NCI-H128 (cell line): Measurements from ENCODE around the gene HEMGN.

Experiments used
- DNase-seq: peaks from one replicate; lab custom pipeline; 2025; ENCODE audit not compliant: unreplicated experiment; lab: John Stamatoyannopoulos, UW

Gene HEMGN

GRCh38 chr9:97900738-97901565 lies 37.0 kb downstream of the HEMGN start:
- DNase-seq: no peak

GRCh38 chr9:97900103-97900737 lies 37.8 kb downstream of the HEMGN start:
- DNase-seq: no peak

DNA sequence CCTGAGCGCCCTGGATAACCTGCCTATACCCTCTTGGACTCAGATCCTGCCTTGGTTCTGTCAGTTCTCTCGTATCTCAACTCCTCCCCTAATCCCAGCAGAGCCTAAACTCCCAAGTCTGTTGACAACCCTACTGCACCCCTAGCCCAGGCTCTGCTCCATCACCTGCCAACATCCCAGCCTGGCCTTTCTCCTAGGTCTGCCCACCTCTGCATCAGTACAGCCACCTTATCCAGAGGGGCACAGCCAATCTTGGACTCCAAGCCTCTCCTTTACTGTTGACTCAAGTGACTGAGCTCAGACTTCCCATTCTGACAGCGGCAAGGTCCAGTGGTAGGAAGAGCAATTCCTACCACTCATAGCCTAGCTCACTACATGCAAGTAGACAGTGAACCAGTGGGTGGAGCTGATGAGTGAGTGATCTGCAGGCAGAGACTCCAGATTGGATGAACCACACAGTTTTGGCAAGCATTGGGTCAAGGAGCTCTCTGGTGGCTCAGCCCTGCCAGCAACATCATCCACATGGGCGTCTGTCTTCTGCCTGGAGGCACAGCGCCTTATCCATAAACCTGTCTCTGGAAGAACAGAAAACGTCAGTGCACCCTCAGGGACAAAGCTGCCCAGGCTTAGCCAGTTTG lies 42.2 kb downstream of the HEMGN start:
- DNase-seq: no peak

DNA sequence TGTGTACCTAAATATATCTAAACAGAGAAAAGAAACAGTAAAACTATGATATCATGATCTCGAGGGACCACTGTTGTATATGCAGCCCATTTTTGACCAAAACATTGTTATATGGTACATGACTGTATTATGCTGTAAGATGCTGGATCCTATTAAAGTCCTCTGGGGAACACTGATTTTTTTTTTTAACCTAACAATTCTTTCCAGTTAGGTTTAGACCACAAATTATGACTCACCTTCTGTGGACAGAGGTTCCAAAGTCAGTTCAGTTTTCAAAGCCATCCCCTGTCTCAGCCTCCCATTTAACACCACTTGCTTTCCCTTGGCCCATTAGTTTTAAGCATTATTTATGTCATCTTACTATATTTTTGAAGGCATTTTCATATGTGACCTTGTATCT lies 42.8 kb downstream of the HEMGN start:
- no peak for DNase-seq

DNA sequence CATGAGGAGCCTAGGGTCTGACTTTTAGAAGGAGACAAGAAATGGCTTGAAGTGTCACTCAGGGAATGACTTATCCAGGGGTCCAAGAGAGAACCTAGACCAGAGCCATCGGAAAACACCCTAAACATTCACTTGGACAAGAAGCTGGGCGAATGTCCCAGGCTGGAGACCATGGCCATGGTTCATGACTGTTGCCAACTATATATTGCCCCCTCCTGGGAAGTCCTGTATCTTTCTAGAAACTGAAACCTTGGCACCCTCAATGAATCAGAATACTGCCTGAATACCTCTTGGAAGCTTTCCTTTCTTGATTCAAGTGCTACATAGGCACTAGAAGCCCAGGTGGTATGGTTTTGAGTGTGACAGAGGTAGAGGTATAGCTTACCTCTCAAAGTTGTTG lies 45.6 kb downstream of the HEMGN start:
- no peak for DNase-seq

DNA sequence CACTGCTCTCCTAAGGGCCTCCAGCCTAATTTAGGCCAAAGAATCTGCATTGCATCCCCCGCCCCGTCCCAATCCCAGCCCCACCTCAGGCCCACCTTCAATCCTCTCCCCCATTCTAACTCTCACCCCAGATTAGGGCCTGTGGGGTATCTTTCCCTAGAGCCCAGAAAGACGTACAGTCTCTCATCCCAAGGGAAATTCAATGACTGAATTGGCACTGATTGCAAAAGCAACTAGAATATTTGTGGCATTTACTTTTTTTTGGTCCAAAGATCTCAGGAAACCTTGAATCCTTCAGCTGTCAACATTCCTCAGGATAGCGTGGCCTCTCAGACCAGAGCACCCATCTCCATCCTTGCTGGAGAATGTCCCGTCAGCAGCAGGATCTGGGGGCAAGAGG lies 46.2 kb downstream of the HEMGN start:
- no peak for DNase-seq

GRCh38 chr9:97889941-97890887 lies 47.8 kb downstream of the HEMGN start:
- no peak for DNase-seq

DNA sequence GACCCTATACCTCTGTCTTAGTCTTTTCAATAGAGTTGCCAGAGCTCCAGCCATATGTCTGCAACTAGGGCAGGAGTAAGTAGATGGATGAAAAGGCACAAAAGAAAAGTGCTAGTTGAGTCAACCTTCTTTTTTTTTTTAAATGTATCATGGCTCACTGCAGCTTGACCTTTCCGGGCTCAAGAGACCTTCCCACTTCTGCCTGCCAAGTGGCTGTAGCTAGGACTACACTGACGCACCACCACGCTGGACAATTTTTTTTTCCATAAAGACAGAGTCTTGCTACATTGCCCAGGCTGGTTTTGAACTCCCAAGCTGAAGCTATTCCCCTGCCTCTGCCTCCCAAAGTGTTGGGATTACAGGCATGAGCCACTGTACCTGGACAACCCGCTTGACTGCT lies 57.6 kb downstream of the HEMGN start:
- no peak for DNase-seq
